ENCODE results near the gene ALDH4A1. TPM values are rescaled to one million over a fixed set of nuclear protein-coding genes. Genes with fewer than 3 reads are reported as not detected.

ALDH4A1 gene
- total and polyA plus RNA-seq, 12 donors, result 12.7 to 60.8 (median 36.6) TPM

DNA sequence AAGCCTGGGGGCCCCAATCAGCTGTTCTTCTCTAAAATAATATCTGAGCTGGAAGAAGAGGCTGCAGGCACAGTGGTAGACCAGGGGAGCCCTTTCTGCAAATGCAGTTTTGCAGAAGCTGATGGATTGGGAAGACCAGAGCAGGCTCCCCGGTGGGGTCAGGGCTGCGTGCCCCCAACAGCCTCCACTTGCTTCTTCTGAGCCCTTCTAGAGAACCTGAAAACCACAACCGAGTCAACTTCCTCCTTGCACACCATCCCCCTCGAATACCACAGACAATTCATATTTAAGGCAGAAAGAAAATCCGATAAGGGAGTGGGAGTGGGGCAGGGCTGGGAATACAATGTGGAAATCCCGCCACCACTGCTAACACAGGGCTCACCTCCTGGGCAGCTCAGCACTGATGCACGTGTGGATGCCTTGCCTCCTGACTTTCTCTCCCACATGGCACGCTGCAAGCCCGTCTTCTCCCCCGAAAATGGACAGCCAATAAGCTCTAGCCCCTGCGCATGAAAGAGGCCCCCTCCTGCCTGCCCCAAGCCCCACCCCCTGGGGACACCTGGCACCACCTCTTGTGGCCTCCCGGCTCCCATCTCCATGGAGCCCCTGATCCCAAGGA is 25.4 kb upstream of the ALDH4A1 start:
- intact Hi-C loops (cut with DNase I), result loop anchor here in 1 of 10 donors (2.0 kb wide), 1 partner anchor 13 kb away; no protein-coding TSS in a partner anchor
- Histone ChIP-seq H3K27me3 (no peaks in the 10 kb centered on the region), H3K27ac (peak overlapping the region; percentile 81 to 97 (median 90)), H3K9me3 (no peaks in the 10 kb centered on the region), H3K36me3 (no peaks in the 10 kb centered on the region), H3K4me3 (peak overlapping the region in 2 of 10 donors; percentile 22 to 39), H3K4me1 (peaks cover 38 to 82% (median 51%) of the 10 kb centered on the region in 9 donors)
- 60 to 61% methylated on average over 12 of the region's 12 CpGs for WGBS, 2 donors
- no peak for TF ChIP-seq CTCF (IDR thresholded peaks at IDR 0.05)
- DNase-seq (no peak), ATAC-seq (no peak)

- H3K4me3 ChIP-seq, result peak overlapping the region in 4 of 10 donors; percentile 12 to 39 (median 19)
- H3K27ac ChIP-seq, result peak overlapping the region; percentile 81 to 97 (median 90)
- 68 to 78% methylated on average over 16 of the region's 16 CpGs for WGBS, 2 donors
- DNase-seq (no peak), ATAC-seq (no peak)
- intact Hi-C loops (cut with DNase I), result loop anchor here in 1 of 10 donors (2.0 kb wide), 1 partner anchor 14 kb away; no protein-coding TSS in a partner anchor
- peaks cover 42 to 84% (median 57%) of the 10 kb centered on the region in 9 donors for H3K4me1 ChIP-seq
- H3K27me3 ChIP-seq, result no peaks in the 10 kb centered on the region
- no peaks in the 10 kb centered on the region for H3K36me3 ChIP-seq
- H3K9me3 ChIP-seq, result no peaks in the 10 kb centered on the region
- TF ChIP-seq CTCF (IDR thresholded peaks at IDR 0.05), result no peak
These were observed 24.8 kb upstream of the ALDH4A1 start for GRCh38 chr1:18927082-18927653.

GRCh38 chr1:18926315-18927081 is 24.1 kb upstream of the ALDH4A1 start:
- peak; percentile 40 to 76 (median 68) for ATAC-seq
- H3K9me3 ChIP-seq, result no peaks in the 10 kb centered on the region
- WGBS, 2 donors, result 39 to 41% methylated on average over 13 of the region's 13 CpGs
- intact Hi-C loops (cut with DNase I), result loop anchor here in 1 of 10 donors (2.0 kb wide), 1 partner anchor 14 kb away; no protein-coding TSS in a partner anchor
- H3K4me3 ChIP-seq, result peak overlapping the region in 5 of 10 donors; percentile 12 to 39 (median 17)
- H3K27me3 ChIP-seq, result no peaks in the 10 kb centered on the region
- H3K36me3 ChIP-seq, result no peaks in the 10 kb centered on the region
- peak in 1 of 2 donors; percentile 85 for DNase-seq
- peaks cover 48 to 89% (median 64%) of the 10 kb centered on the region in 9 donors for H3K4me1 ChIP-seq
- H3K27ac ChIP-seq, result peak overlapping the region; percentile 81 to 97 (median 90)
- TF ChIP-seq CTCF (IDR thresholded peaks at IDR 0.05), result peak in 4 of 9 donors; percentile 7 to 26 (median 18)

DNA sequence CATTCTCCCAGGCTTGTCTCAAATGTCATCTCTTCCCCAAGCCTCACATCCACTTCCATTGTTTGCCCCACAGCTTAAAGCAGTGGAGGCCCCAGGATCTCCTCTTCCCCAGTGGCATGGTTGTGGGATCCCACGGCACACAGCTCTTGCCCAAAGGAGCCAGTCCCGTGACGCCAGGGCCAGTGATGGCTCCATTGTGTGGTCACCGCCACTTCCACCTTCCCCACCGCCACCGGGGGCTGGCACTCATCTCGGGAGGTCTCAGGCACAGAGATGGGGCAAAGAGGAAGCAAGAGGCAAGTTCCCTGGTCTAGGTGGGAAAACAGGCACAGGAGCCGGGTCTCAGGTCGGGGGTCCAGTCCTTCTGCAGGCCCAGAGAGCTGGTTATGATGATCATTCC is 22.9 kb upstream of the ALDH4A1 start:
- peaks cover 48 to 90% (median 67%) of the 10 kb centered on the region in 9 donors for H3K4me1 ChIP-seq
- ATAC-seq (no peak), DNase-seq (no peak)
- TF ChIP-seq CTCF (IDR thresholded peaks at IDR 0.05), result no peak
- intact Hi-C loops (cut with DNase I), result no loop called here
- H3K27ac ChIP-seq, result peak overlapping the region in 7 of 10 donors; percentile 84 to 97 (median 93)
- no peaks in the 10 kb centered on the region for H3K27me3 ChIP-seq
- WGBS, 2 donors, result 93 to 97% methylated on average over 9 of the region's 9 CpGs
- H3K9me3 ChIP-seq, result no peaks in the 10 kb centered on the region
- peaks cover 0 to 9% (median 0%) of the 10 kb centered on the region in 9 donors for H3K36me3 ChIP-seq
- H3K4me3 ChIP-seq, result no peak overlapping the region
